ENCODE measurements around the gene EFNA4.

Gene EFNA4, protein sequence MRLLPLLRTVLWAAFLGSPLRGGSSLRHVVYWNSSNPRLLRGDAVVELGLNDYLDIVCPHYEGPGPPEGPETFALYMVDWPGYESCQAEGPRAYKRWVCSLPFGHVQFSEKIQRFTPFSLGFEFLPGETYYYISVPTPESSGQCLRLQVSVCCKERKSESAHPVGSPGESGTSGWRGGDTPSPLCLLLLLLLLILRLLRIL
- total RNA-seq = 0.22 to 2.8 (median 1.2) reads per million in 17 experiments

DNA sequence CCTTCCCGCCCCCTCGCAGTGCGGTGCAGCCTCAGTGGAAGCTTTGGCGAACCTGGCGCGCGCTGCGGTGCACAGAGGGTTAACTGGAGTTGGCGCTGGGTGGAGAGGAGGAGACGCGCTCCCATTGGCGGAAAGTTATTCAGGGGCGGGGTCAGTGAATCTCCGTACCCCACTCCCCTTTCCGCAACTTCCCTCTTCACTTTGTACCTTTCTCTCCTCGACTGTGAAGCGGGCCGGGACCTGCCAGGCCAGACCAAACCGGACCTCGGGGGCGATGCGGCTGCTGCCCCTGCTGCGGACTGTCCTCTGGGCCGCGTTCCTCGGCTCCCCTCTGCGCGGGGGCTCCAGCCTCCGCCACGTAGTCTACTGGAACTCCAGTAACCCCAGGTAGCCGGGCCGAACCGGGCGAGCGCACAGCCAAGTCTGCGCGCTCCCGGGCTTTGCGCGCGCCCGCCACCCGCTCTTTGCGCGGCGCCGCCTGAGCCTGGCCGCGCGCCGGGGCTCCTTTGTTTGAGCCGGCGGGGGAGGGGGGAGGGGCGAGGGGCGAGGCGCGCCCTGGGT, at the start of gene EFNA4:
Gene EFNA4 (plus strand): TSS at position 191 of the 561 bp plus-strand sequence. CDS start 84 bp downstream, at position 275.
- DNase-seq = peak; percentile 82 to 91 (median 88)

DNA sequence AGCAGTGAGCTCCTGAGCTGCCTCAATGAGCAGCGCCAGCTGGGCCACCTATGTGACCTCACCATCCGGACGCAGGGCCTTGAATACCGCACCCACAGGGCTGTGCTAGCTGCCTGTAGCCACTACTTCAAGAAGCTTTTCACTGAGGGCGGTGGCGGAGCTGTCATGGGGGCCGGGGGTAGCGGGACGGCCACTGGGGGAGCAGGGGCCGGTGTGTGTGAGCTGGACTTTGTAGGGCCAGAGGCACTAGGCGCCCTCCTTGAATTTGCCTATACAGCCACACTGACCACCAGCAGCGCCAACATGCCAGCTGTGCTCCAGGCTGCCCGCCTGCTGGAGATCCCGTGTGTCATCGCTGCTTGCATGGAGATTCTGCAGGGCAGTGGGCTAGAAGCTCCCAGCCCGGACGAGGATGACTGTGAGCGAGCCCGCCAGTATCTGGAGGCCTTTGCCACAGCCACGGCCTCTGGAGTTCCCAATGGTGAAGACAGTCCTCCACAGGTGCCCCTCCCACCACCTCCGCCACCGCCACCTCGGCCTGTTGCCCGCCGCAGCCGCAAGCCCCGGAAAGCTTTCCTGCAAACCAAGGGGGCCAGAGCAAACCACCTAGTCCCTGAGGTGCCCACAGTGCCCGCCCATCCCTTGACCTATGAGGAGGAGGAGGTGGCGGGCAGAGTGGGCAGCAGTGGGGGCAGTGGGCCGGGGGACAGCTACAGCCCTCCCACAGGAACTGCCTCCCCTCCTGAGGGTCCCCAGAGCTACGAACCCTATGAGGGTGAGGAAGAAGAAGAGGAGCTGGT, 48.6 kb upstream of the EFNA4 start:
- no peak for DNase-seq

DNA sequence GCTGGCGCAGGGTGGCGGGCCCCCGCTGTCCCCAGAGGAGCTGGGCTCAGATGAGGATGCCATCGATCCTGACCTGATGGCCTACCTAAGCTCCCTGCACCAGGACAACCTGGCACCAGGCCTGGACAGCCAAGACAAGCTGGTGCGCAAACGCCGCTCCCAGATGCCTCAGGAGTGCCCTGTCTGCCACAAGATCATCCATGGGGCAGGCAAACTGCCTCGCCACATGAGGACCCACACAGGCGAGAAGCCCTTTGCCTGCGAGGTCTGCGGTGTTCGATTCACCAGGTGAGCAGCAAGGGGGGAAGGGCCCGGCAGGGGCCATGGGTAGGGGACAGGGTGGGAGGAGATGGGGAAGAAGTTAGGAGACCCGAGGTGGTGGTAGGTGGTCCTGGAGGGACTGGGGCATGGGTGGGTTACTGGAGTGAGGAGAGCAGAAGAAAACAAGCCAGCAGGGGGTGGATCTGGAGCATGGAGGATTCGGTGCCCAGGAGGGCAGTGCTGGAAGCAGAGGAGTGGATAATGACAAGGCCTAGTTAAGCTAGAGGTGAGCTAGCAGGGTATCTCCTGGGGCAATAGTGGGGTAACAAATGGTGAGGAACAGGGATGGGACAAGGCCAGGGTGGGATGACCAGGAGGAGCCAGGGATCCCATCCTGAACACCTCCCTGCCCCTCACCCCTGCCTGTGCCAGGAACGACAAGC, 47.9 kb upstream of the EFNA4 start:
- DNase-seq = no peak

DNA sequence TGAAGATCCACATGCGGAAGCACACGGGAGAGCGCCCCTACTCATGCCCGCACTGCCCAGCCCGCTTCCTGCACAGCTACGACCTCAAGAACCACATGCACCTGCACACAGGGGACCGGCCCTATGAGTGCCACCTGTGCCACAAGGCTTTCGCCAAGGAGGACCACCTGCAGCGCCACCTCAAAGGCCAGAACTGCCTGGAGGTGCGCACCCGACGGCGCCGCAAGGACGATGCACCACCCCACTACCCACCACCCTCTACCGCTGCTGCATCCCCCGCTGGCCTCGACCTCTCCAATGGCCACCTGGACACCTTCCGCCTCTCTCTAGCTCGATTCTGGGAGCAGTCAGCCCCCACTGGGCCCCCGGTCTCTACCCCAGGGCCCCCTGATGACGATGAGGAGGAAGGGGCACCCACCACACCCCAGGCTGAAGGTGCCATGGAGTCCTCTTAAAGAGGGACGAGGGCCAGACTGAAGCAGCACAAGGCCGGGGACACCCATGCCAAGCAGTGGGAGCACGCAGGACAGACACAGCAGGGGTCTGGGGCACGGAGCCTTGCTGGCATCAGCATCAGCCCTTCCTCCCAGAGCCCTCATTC, 47.2 kb upstream of the EFNA4 start:
- DNase-seq = no peak

DNA sequence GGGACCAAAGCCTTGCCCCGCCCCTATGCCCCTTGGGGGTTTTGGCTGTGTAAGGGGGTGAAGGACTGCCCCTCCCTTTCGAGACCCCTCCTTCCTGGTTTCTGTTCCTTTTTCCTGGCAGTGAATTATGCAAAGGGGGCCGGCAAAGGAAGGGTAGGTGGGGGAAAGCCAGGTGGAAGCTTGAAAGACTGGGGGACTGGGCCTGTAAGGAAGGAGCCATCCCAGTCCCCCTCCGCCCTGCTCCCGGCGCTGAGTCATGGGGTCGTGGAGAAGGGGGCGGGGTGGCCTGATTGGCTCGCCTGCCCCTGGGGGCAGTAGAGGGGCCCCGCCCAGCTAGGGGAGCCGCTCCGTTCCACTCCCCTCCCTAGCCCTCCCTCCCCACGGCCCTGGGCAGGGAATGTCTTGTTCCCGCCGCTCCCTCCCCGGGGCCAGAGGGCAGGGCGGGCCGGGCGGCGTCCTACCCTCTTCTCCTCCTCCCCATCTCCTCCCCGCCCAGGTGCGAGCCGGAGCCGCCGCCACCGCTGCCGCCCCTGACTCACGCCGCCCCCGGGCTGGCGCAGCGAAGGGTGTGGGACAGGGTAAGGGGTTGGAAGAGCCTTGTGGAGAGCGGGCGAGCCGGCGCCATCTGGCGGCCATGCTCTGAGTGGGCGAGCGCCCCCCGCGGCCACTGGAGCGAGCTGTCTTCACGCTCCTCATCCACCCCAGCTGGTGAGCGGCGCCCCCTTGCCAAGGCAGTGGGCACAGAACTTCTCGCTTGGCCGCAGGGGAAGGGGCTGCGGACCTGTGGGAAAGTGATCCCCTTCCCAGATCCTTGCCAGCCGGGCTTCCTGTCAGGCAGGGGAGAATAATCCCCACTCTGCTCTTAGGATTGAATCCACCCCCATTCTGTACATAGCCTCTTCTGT, 46.2 kb upstream of the EFNA4 start:
- DNase-seq = peak; percentile 80 to 92 (median 86)

DNA sequence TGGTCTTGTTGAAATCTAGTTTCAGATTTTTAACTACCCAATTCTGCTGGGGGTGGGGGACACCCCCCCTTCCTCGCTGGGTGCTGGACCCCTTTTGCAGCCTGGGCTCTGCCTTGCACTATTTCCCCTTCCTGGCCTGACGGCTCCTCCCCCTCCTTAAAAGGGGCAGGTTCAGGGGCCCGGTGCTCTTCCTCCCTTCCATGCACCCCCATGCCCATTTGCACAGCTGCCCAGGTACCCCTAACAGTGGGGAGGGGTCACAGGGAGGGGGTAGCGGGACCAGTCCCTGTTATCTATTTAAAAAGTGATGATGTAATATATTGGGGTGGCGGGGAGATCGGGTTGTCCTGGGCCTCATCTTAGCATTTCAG, 45.6 kb upstream of the EFNA4 start:
- peak in 1 of 4 experiments; percentile 18 for DNase-seq

DNA sequence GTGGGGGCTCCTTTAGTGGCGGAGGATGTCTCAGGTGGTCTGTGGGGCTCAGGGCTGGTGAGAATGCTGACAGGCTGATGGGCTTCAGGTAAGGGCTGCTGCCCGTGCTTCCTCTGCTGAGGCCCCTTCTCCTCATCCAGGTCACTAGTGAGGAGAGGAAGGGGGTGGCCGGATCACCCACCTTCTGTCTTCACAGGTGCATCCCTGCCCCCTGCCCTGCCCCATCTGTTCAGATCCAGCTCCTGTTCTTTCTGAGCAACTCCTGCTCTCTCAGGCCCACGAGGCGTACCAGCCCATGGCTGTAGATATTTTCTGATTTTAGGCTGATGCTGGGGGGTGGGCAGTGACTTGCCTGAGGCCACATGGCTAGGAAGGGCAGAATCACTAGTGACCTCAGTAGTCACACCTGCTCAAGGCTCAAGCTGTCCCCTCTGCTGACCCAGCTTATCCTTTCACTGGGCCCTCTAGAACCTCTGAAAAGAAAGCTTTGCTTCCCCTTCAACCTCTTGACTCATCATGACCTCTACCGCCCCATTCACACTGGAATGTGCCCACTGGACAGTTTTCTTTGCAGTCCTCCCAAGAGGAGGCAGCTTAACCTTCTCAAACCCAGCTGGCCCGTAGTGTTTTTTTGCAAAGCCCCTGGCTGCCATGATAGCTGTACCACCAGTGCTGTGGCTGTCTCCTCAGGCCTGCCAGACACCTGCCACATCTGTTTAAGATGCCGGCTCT, 44.8 kb upstream of the EFNA4 start:
- peak in 3 of 4 experiments; percentile 52 to 65 (median 57) for DNase-seq

DNA sequence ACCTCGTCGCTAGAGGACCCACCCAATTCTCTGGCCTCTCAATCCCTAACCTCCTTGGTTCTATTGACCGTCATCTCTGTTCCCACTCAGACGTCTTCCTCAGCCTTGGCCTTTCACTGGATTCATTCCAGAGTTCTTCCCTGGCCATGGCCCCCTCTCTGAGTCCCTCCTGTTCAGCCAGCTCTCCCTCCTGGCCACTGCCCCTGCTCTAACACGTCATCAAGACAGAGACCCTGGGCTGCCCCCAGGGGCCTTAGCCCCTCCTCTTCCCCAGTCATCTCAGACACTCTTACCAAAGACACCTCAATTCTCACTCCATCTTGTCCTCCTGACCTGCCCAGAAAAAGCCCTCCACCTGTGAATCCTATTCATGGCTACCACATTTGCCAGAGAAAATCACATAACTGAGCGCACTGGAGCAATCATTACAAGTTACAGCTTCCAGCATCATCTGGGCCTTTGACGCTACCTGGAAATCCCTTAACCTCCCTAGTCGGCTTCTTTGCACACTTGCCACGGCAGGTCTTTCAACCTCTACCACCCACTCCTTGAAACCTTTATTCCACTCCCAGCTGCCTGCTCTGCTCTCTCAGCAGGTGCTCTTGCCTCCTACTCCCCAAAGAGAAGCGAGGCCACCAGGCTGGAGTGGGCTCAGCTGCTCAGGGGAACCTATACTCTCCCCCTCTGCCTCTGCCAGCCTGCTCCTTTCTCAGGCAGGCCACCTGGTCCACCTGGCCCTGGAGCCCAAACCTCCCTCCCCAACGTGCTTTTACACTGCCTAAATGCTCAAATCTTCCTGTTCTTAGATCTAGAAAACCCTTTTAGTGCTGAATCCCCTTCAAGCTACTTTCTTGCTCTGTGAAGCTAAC, 43.9 kb upstream of the EFNA4 start:
- no peak for DNase-seq

DNA sequence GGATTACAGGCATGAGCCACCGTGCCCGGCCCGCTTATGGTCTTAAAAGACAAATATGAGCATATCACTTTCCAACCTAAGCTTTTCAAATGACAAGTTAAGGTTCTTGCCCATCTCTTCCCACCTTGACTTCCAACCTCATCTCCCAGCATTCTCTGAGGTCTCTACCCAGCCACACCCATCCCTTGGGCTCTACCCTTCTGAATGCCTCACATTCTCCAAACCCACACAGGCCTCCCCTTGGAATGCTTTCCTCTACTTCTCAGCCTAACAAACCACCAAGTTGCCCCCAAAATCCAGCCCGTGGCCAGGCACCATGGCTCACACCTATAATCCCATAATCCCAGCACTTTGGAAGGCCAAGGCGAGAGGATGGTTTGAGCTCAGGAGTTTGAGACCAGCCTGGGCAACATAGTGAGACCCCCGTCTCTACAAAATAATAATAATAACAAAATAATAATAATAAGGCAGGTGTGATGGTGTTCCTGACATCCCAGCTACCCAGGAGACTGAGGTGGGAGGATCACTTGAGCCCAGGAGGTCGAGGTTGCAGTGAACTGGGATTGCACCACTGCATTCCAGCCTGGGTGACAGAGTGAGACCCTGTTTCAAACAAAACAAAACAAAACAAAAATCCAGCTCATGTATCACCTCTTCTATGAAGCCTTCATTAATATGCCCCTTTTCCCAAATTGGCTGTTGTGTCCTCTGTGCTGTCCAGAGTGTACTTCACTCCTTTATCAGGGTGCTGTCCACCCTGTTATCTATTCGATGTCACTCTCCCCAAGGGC, 41.2 kb upstream of the EFNA4 start:
- no peak for DNase-seq

DNA sequence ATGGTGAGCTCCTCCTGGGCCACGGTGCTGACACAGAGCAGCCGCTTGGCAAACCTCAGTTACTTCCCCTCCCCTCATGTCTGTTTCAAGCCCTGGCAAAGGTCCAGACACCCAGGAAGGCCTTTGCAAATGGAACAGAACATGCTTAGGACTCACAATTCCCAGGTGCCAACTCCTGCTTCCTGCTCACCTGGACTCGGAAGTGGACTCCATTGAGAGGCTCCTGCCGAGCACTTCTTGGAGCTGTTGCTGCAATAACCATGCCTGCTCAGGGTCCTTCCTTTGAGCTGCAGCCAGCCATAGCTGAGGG, 40.7 kb upstream of the EFNA4 start:
- DNase-seq = peak; percentile 49 to 73 (median 66)

DNA sequence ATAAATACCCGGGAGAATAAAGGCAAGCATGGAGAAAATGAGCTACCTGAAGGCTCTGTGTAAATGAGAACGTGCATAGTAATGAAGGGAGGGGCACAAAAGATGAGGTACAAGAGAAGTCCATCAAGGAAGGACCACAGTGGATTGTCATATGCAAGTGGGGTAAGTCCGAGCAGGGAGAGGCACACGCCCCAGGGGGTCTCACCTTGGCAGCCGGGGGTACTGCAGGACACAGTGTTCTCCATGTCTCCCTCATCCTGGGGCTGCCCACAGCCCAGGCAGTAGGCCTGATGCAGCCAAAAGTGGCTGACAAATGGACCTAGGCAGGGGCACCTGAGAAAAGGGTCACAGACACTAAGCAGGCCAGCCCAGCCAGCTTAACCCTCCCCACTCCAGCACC, 39.9 kb upstream of the EFNA4 start:
- DNase-seq = no peak

DNA sequence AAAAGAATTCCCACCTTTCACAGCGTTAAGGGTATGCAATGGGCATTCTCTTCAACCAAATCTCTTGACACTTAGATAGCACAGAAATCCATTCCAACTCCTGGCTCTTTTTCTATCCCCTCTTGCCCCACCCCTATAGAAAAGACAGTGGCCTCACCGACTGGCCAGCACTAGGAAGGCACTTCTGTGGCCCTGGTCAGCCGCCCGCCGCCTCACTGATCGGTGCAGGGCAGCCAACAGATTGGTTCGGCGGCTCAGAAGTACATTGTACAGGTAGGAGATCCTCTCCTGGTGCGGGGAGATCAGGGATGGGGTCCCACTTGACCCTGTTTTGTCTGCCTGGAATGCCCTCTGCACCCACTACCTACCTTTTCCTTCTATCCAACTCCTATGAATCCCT, 39.2 kb upstream of the EFNA4 start:
- DNase-seq = no peak

DNA sequence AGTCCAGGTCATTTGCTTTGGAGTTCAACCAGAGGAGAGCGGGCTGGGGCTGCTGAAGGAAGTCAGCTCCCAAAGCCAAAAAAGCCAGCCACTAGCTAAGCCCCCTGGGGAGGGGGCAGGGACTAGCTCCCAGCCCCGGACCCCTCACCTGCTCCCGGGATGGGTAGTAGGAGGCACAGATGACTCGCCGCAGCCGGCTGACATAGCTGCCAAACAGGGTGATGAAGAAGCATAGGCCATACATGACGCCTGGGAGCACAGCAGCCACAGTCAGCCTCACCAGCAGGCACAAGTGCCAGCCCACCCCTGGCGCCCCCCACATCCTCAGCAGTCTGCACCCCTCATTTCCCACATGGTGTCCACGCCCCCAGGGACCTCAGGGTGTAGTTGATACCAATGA, 37.4 kb upstream of the EFNA4 start:
- no peak for DNase-seq

DNA sequence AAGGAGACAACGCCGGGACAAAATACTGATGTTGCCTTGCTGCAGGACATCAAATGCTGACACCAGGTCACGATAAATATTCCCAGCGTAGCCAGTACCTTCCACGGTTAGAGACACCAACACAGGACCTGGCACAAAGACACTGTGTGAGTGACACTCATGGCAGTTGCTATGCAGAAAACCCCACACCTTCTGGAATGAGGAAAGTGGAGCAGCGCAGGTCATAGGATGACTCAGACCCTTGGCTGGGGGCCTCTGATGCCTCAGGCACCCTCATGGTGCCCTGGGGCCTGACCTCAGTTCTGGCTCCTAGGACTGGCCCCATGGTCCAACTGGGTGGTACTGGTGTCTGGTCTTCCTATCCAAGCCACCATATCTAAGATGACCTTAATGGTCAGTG, 37.0 kb upstream of the EFNA4 start:
- no peak for DNase-seq

DNA sequence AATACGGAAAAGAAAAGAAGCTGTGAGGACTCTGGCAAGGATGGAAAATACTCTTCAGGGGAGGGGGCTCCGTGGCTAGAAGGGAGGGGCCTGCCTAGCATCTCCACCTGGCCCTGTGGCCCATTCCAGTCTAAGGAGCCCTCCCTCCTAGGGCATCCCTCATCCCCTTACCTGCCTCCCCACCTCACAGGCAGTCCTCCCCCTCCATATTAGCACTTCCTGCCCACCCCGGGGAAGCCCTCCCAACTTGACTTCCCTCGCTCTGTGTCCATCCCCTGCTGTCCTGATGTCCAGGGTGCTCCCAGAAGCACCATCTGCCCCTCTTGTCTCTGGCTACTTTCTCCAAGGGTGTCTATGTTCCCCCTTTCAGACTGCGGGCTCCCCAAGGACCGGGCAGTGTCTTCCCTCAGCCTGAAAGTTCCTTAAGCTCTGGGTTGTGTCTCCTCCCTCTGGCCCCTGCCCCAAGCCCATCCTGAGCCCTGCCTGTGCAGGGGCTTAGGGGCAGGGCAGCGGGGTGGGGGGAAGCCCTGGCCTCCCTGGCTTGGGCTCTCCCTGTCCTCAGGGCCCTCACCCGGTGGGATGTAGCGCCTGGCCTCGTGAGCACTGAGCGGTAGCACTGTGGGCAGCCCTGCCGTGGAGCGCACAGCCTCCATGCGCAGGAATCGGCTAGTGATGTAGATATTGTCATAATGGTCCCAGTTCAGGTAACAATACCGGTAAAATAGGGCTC, 33.9 kb upstream of the EFNA4 start:
- DNase-seq = no peak

DNA sequence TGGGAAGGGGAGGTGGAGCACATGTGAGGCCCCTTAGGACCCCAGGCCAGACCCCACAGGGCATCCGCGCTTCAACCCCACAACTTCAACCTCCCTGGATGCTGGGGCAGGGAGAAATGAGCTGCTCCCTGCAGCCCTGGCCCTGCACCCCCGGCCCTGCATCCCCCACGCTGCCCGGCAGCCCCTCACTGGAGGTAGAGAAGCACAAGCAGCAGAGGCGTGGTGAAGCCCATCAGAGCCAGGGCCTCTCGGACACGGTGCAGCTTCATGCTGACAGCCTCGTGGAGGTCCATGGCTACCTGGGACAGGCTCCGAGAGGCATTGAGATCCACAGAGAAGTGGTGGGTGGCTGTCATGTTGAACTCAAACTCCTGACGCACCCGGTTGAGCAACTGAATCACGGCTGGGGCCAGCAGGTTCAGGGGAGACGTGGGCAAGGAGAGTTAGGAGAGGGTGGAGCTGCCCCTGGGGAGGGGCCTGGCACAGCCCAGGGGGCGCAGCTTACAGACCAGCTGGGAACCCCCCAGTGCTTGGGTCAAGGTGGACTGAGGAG, 33.2 kb upstream of the EFNA4 start:
- DNase-seq = no peak

DNA sequence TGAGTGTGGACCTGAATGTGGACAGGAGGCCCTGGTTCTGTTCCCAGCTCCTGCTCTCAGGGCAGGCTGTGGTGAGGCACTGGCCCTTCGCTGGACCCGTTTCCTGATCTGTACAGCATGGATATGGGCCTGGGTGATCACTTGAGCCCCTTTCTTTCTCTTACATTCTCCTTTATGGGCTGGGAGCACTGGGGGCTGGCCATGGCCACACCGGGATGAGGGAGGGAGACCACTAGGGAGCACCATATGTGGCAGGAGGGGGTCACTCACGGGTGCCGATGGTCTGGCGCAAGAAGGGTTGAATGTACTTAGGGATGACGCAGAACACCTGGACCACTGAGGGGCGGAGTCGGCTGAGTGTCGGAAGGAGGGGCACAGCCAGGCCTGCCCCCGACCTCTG, 32.6 kb upstream of the EFNA4 start:
- DNase-seq = no peak

DNA sequence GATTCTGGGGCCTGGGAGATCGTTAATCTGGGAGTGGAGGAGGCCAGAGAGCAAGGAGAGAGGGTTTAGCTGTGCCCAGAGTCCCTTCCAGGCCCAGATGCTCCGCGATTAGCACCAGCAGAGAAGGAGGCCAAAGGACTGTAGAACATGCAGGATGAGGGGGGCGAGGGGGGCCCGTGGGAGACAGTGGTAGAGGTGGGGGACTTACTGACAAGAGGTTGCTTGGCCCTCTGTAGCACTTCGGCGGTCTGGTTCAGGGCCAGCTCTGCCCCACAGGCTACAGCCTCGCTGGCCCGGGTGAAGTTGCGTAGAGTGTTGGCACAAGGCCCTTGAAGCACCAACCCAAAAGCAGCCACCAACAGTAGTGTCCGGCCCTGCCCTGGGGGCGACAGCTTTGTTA, 30.7 kb upstream of the EFNA4 start:
- DNase-seq = no peak

All from suppressor macrophage (primary cell).